Fibroblast of lung (primary cell): Measurements from ENCODE around the gene VPS35L. TPM values are rescaled to one million over a fixed set of nuclear protein-coding genes. Genes with fewer than 3 reads are reported as not detected.

Experiments used
- DNase-seq, 2 donors: peaks; one replicate each; pipeline versions ENCODE4 v3.0.0 to v3.0.0-alpha.2; 2010; ENCODE audit warnings: low read depth in 2 of 2
- H2AFZ ChIP-seq: 2 replicates; pipeline ENCODE4 v1.5.1; 2012; ENCODE audit warnings: low read length, control low read depth, inconsistent platforms
- H3K27ac ChIP-seq: 2 replicates; pipeline ENCODE4 v1.5.1; 2011; ENCODE audit warnings: low read length, control low read depth; ENCODE audit not compliant: insufficient read depth
- H3K27me3 ChIP-seq: 2 replicates; pipeline ENCODE4 v1.5.1; 2011; ENCODE audit warnings: mild to moderate bottlenecking, low read length; ENCODE audit not compliant: control insufficient read depth, insufficient read depth
- H3K36me3 ChIP-seq: 2 replicates; pipeline ENCODE4 v1.5.1; 2011; ENCODE audit warnings: low read length; ENCODE audit not compliant: control insufficient read depth, insufficient read depth
- H3K4me1 ChIP-seq: 2 replicates; pipeline ENCODE4 v1.5.1; 2011; ENCODE audit warnings: low read length; ENCODE audit not compliant: control insufficient read depth, insufficient read depth; ENCODE audit errors: extremely low read depth
- H3K4me2 ChIP-seq: 2 replicates; pipeline ENCODE4 v1.5.1; 2011; ENCODE audit warnings: low read length, control low read depth; ENCODE audit not compliant: insufficient read depth; ENCODE audit errors: extremely low read depth
- H3K4me3 ChIP-seq, 4 experiments: fragments of 200-600 bp in 1 of 4; sonication (generic) in 1 of 4; replicated peaks in 1 of 4; 2 replicates each; pipeline ENCODE4 v1.5.1; 2011 to 2016; ENCODE audit warnings: low read length in 4 of 4, low read depth in 3 of 4, mild to moderate bottlenecking in 3 of 4, control low read depth in 2 of 4, inconsistent platforms in 1 of 4, mixed read lengths in 1 of 4; ENCODE audit not compliant: insufficient read depth in 1 of 4; ENCODE audit errors: control extremely low read depth in 1 of 4
- H3K79me2 ChIP-seq: 2 replicates; pipeline ENCODE4 v1.5.1; 2012; ENCODE audit warnings: mild to moderate bottlenecking, low read length, inconsistent platforms; ENCODE audit not compliant: control insufficient read depth, insufficient read depth
- H3K9ac ChIP-seq: 2 replicates; pipeline ENCODE4 v1.5.1; 2011; ENCODE audit warnings: mild to moderate bottlenecking, low read length, control low read depth; ENCODE audit not compliant: insufficient read depth
- H3K9me3 ChIP-seq: 2 replicates; pipeline ENCODE4 v1.5.1; 2012; ENCODE audit warnings: low read depth, low read length; ENCODE audit not compliant: control insufficient read depth, insufficient read depth
- H4K20me1 ChIP-seq: 2 replicates; pipeline ENCODE4 v1.5.1; 2011; ENCODE audit warnings: low read length; ENCODE audit not compliant: control insufficient read depth, insufficient read depth; ENCODE audit errors: extremely low read depth
- EZH2 ChIP-seq: IDR thresholded peaks from 2 replicates; pipeline ENCODE4 v1.5.1; 2012; ENCODE audit warnings: low read length, control low read depth, mild to moderate bottlenecking; ENCODE audit errors: missing control alignments
- polyA plus RNA-seq, 2 donors: library from polyadenylated mRNA; depleted of rRNA in 1 of 2; stranded (reverse) in 1 of 2; unstranded in 1 of 2; fragments of >200 nt; gene quantifications; 2 replicates each; pipeline ENCODE4 v1.2.1, GENCODE V29; 2011 to 2012; ENCODE audit warnings: missing spikeins in 1 of 2
- total RNA-seq: library from RNA; depleted of rRNA; stranded (reverse); fragments of >200 nt; gene quantifications from 2 replicates; pipeline ENCODE4 v1.2.1, GENCODE V29; 2014
- TF ChIP-seq, protein P1 (sequence below), 2 donors: IDR thresholded peaks in 1 of 2; conservative IDR thresholded peaks in 1 of 2; 1 replicate in 1 of 2; 2 replicates in 1 of 2; pipeline ENCODE4 v1.5.1; 2011 to 2012; ENCODE audit warnings: low read length in 2 of 2, control low read depth in 1 of 2, inconsistent platforms in 1 of 2, low read depth in 1 of 2, mild to moderate bottlenecking in 1 of 2

The VPS35L gene
- total and polyA plus RNA-seq, 2 donors (not counting 1 experiment from before 2014, with no cell fraction given): 46.7 to 54.7 TPM

GRCh38 chr16:19689342-19689741 lies 133.8 kb downstream of the VPS35L start:
- DNase-seq: no peak
- Histone ChIP-seq H3K9ac (no peak overlapping the region), H3K4me1 (no peaks in the 10 kb centered on the region), H3K4me3 (no peak overlapping the region), H3K27ac (no peak overlapping the region), H4K20me1 (no peaks in the 10 kb centered on the region), H3K27me3 (no peaks in the 10 kb centered on the region), H3K36me3 (peaks cover 12% of the 10 kb centered on the region), H3K9me3 (no peaks in the 10 kb centered on the region), H3K79me2 (no peaks in the 10 kb centered on the region), H2AFZ (no peak overlapping the region), H3K4me2 (no peak overlapping the region)
- TF ChIP-seq, protein P1, sequence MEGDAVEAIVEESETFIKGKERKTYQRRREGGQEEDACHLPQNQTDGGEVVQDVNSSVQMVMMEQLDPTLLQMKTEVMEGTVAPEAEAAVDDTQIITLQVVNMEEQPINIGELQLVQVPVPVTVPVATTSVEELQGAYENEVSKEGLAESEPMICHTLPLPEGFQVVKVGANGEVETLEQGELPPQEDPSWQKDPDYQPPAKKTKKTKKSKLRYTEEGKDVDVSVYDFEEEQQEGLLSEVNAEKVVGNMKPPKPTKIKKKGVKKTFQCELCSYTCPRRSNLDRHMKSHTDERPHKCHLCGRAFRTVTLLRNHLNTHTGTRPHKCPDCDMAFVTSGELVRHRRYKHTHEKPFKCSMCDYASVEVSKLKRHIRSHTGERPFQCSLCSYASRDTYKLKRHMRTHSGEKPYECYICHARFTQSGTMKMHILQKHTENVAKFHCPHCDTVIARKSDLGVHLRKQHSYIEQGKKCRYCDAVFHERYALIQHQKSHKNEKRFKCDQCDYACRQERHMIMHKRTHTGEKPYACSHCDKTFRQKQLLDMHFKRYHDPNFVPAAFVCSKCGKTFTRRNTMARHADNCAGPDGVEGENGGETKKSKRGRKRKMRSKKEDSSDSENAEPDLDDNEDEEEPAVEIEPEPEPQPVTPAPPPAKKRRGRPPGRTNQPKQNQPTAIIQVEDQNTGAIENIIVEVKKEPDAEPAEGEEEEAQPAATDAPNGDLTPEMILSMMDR (conservative IDR thresholded peaks at IDR 0.05 in 1 of 2, IDR thresholded peaks at IDR 0.05 in 1 of 2; ENCODE audit: low read depth in 1 of 2, low read length in 2 of 2): no peak
- no peak for TF ChIP-seq EZH2

- H3K4me2 ChIP-seq: no peak overlapping the region
- no peak for TF ChIP-seq EZH2
- TF ChIP-seq, protein P1 (conservative IDR thresholded peaks at IDR 0.05 in 1 of 2, IDR thresholded peaks at IDR 0.05 in 1 of 2; ENCODE audit: low read depth in 1 of 2, low read length in 2 of 2): no peak
- H3K9me3 ChIP-seq: no peaks in the 10 kb centered on the region
- peaks cover 9% of the 10 kb centered on the region for H3K36me3 ChIP-seq
- H2AFZ ChIP-seq: no peak overlapping the region
- no peaks in the 10 kb centered on the region for H4K20me1 ChIP-seq
- no peak overlapping the region for H3K4me3 ChIP-seq
- no peak for DNase-seq
- H3K27me3 ChIP-seq: no peaks in the 10 kb centered on the region
- H3K4me1 ChIP-seq: no peaks in the 10 kb centered on the region
- no peak overlapping the region for H3K9ac ChIP-seq
- no peak overlapping the region for H3K27ac ChIP-seq
- no peaks in the 10 kb centered on the region for H3K79me2 ChIP-seq
Measured at GRCh38 chr16:19690196-19690595, 134.7 kb downstream of the VPS35L start.

DNA sequence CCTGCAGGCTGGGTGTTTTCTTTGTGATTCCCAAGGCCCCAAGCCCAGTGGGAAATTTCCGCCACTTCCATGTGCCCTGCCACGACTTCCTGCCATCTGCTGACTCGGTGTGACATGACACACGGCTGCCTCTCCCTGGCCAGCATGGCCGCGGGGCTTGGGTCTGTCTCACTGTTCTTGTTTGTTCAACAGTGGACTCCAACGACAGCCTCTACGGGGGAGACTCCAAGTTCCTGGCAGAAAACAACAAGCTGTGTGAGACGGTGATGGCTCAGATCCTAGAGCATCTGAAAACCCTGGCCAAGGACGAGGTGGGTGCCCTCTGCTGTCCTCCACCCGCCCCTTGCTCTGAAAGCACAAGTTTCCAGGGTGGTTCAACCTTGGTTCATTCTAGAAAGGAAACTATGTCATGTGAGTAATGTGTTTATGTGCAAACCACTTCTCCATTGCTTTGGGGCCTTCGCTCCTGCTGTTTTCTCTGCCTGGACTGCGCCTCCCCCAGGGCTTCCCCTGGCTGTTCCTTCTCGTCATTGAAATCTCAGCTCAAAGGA lies 135.7 kb downstream of the VPS35L start:
- H3K4me3 ChIP-seq: no peak overlapping the region
- H3K79me2 ChIP-seq: no peaks in the 10 kb centered on the region
- H3K4me1 ChIP-seq: peaks cover 2% of the 10 kb centered on the region
- no peaks in the 10 kb centered on the region for H3K27me3 ChIP-seq
- DNase-seq: no peak
- H3K9ac ChIP-seq: no peak overlapping the region
- no peak for TF ChIP-seq EZH2
- TF ChIP-seq, protein P1 (conservative IDR thresholded peaks at IDR 0.05 in 1 of 2, IDR thresholded peaks at IDR 0.05 in 1 of 2; ENCODE audit: low read depth in 1 of 2, low read length in 2 of 2): no peak
- no peaks in the 10 kb centered on the region for H3K9me3 ChIP-seq
- H4K20me1 ChIP-seq: no peaks in the 10 kb centered on the region
- H3K4me2 ChIP-seq: no peak overlapping the region
- peaks cover 9% of the 10 kb centered on the region for H3K36me3 ChIP-seq
- H3K27ac ChIP-seq: no peak overlapping the region
- H2AFZ ChIP-seq: no peak overlapping the region
